HepG2 (cell line): Measurements from ENCODE around the gene DUS2. TPM values are rescaled to one million over a fixed set of nuclear protein-coding genes. Genes with fewer than 3 reads are reported as not detected.
A peak's percentile ranks its signal among the peaks of the same experiment; 100 is the strongest.

Source experiments
- AHR ChIP-seq: IDR thresholded peaks from 2 replicates; pipeline ENCODE4 v1.6.1; 2018; ENCODE audit warnings: missing genetic modification reagents, missing compliant biosample characterization
- CEBPG ChIP-seq: IDR thresholded peaks from 2 replicates; pipeline ENCODE4 v1.6.1; 2016
- CEBPZ ChIP-seq: IDR thresholded peaks from 2 replicates; pipeline ENCODE4 v1.6.1; 2012; ENCODE audit warnings: low read length, improper control_type of control experiment
- ETS1 ChIP-seq: sonication (generic); formaldehyde crosslinking; IDR thresholded peaks from 2 replicates; pipeline ENCODE4 v1.4.0; 2020; ENCODE audit warnings: missing genetic modification reagents
- GATA4 ChIP-seq: sonication (generic); IDR thresholded peaks from 2 replicates; pipeline ENCODE4 v1.6.1; 2016; ENCODE audit warnings: antibody characterized with exemption, low read depth, borderline replicate concordance
- GFI1 ChIP-seq: sonication (generic); formaldehyde crosslinking; IDR thresholded peaks from 2 replicates; pipeline ENCODE4 v1.5.0; 2020; ENCODE audit warnings: missing genetic modification reagents, mild to moderate bottlenecking, borderline replicate concordance
- HNRNPH1 ChIP-seq: fragments of 200-400 bp; formaldehyde crosslinking; optimal IDR thresholded peaks from 2 replicates; pipeline ENCODE3; 2017; ENCODE audit warnings: mild to moderate bottlenecking, low read depth, low read length
- MLLT10 ChIP-seq: sonication (generic); formaldehyde crosslinking; IDR thresholded peaks from 2 replicates; pipeline ENCODE4 v1.4.0; 2020; ENCODE audit warnings: missing genetic modification reagents
- MXD1 ChIP-seq: sonication (generic); formaldehyde crosslinking; IDR thresholded peaks from 2 replicates; pipeline ENCODE4 v1.4.0; 2020; ENCODE audit warnings: mild to moderate bottlenecking, missing genetic modification reagents
- NFYC ChIP-seq: IDR thresholded peaks from 2 replicates; pipeline ENCODE4 v1.6.1; 2016; ENCODE audit warnings: missing genetic modification reagents, missing compliant biosample characterization
- RNF2 ChIP-seq: fragments of 450-650 bp; conservative IDR thresholded peaks from 2 replicates; pipeline ENCODE4 v1.6.1; 2016; ENCODE audit warnings: low read depth
- TFDP2 ChIP-seq: sonication (generic); formaldehyde crosslinking; IDR thresholded peaks from 2 replicates; pipeline ENCODE4 v1.4.0; 2020; ENCODE audit warnings: missing genetic modification reagents
- THAP7 ChIP-seq: sonication (generic); formaldehyde crosslinking; IDR thresholded peaks from 2 replicates; pipeline ENCODE4 v1.8.1; 2023; ENCODE audit warnings: mild to moderate bottlenecking, missing genetic modification reagents
- YEATS2 ChIP-seq: sonication (generic); formaldehyde crosslinking; IDR thresholded peaks from 2 replicates; pipeline ENCODE4 v1.4.0; 2020; ENCODE audit warnings: missing genetic modification reagents, borderline replicate concordance
- ZBTB4 ChIP-seq: sonication (generic); formaldehyde crosslinking; IDR thresholded peaks from 2 replicates; pipeline ENCODE4 v1.4.0; 2020; ENCODE audit warnings: missing genetic modification reagents, mild to moderate bottlenecking, borderline replicate concordance
- ZFAT ChIP-seq: sonication (generic); formaldehyde crosslinking; conservative IDR thresholded peaks from 2 replicates; pipeline ENCODE4 v1.8.1; 2023; ENCODE audit warnings: missing genetic modification reagents, inconsistent platforms
- ZFP36L2 ChIP-seq: sonication (generic); formaldehyde crosslinking; IDR thresholded peaks from 2 replicates; pipeline ENCODE4 v1.4.0; 2020; ENCODE audit warnings: missing genetic modification reagents
- ZNF12 ChIP-seq: sonication (generic); formaldehyde crosslinking; IDR thresholded peaks from 2 replicates; pipeline ENCODE4 v1.5.0; 2020; ENCODE audit warnings: missing genetic modification reagents
- ZNF672 ChIP-seq: sonication (generic); formaldehyde crosslinking; IDR thresholded peaks from 2 replicates; pipeline ENCODE4 v1.8.1; 2022; ENCODE audit warnings: missing genetic modification reagents
- polyA plus RNA-seq, 8 experiments: library from polyadenylated mRNA; depleted of rRNA in 3 of 8; stranded (reverse) in 7 of 8; unstranded in 1 of 8; fragments of >200 nt; fragmentation: Illumina TruSeq in 4 of 8; extraction: Trizol in 4 of 8; gene quantifications; 2 replicates each; pipeline versions ENCODE4 v1.2.1 to v1.2.3, GENCODE V29; 2011 to 2016; ENCODE audit warnings: low read depth in 4 of 8, missing spikeins in 1 of 8, mixed read lengths in 1 of 8; ENCODE audit not compliant: insufficient read depth in 1 of 8
- total RNA-seq, 5 experiments: library from RNA; depleted of rRNA; stranded (reverse); fragments of >200 nt; fragmentation: Illumina TruSeq; extraction: Trizol; gene quantifications; 2 replicates each; pipeline ENCODE4 v1.2.3, GENCODE V29; 2016; ENCODE audit warnings: low read depth in 1 of 5

The DUS2 gene
- total and polyA plus RNA-seq, 2 of the 13 experiments (the other 11 are each of a cell fraction or from before 2014, with no cell fraction given) = 17.8 to 25.1 TPM

GRCh38 chr16:68084504-68085258, 61.6 kb downstream of the DUS2 start (continued):
- TF ChIP-seq ZFAT (no peak), GFI1 (CRISPR knock-in tag) (peak; percentile 97), ZBTB4 (CRISPR knock-in tag) (peak; percentile 95), HNRNPH1 (no peak), YEATS2 (CRISPR knock-in tag) (peak; percentile 86), GATA4 (peak; percentile 49; the same call in 1 of the 2 replicates), CEBPZ (no peak), RNF2 (peak; percentile 98), CEBPG (CRISPR knock-in tag) (peak; percentile 79), THAP7 (CRISPR knock-in tag) (peak; percentile 82), ETS1 (CRISPR knock-in tag) (no peak), MXD1 (CRISPR knock-in tag) (no peak; the same call in 1 of the 2 replicates), ZFP36L2 (0 out of 2 replicates have a peak, but pooled peaks have one; percentile 13), MLLT10 (CRISPR knock-in tag) (no peak), ZNF672 (no peak; the same call in 1 of the 2 replicates), TFDP2 (CRISPR knock-in tag) (peak; percentile 99), ZNF12 (CRISPR knock-in tag) (no peak; the same call in 1 of the 2 replicates), NFYC (CRISPR knock-in tag) (peak; percentile 72), AHR (CRISPR knock-in tag) (peak; percentile 73; the same call in 1 of the 2 replicates)
